ENCODE results near the gene TUSC2. TPM values are rescaled to one million over a fixed set of nuclear protein-coding genes. Genes with fewer than 3 reads are reported as not detected.

The TUSC2 gene
- total and polyA plus RNA-seq, 2 of the 8 experiments (the other 6 are each of a cell fraction or from before 2014, with no cell fraction given) = 33.3 to 65.4 TPM

- CTCF ChIA-PET (ENCODE audit: partially characterized antibody) = interaction anchor here (0.6 to 13.4 kb wide), 13 partner anchors 9 to 259 kb away, joined by 3 to 136 read pairs (median 5); partner anchors contain the start of gene ZMYND10
- Histone ChIP-seq H3K4me3 (ENCODE audit: extremely low read depth in 1 of 4, insufficient read depth in 2 of 4, low read depth in 3 of 4, low read length in 4 of 4) (no peak overlapping the region), H3K4ac (replicated peaks; ENCODE audit: insufficient read length, low read depth, low read length) (no peak overlapping the region), H2BK12ac (ENCODE audit: low read depth, low read length) (no peak overlapping the region), H3K79me1 (ENCODE audit: low read depth, low read length) (peaks cover 16% of the 10 kb centered on the region), H3K9ac (replicated peaks in 1 of 4; ENCODE audit: extremely low read depth in 1 of 4, low read depth in 3 of 4, low read length in 3 of 4) (no peak overlapping the region), H3K9me3 (ENCODE audit: insufficient read depth in 2 of 2, low read depth in 1 of 2, low read length in 1 of 2) (no peaks in the 10 kb centered on the region), H3K79me2 (ENCODE audit: control insufficient read depth in 1 of 2, insufficient read depth in 2 of 2, low read length in 2 of 2) (peaks cover 0 to 26% of the 10 kb centered on the region in 2 experiments; a peak in 2 of 4 replicates), H2AFZ (ENCODE audit: low read length) (no peak overlapping the region), H4K20me1 (replicated peaks in 1 of 2; ENCODE audit: control insufficient read depth in 1 of 2, insufficient read depth in 2 of 2, low read length in 2 of 2) (peaks cover 9 to 22% of the 10 kb centered on the region in 2 experiments), H2BK5ac (ENCODE audit: low read depth, low read length) (no peak overlapping the region), H3K23ac (ENCODE audit: insufficient read length) (no peak overlapping the region), H3K27ac (ENCODE audit: low read depth, low read length) (no peak overlapping the region), H4K5ac (ENCODE audit: insufficient read length, low read depth, low read length) (no peak overlapping the region), H3K27me3 (replicated peaks in 1 of 4; ENCODE audit: control insufficient read depth in 3 of 4, extremely low read depth in 1 of 4, insufficient read depth in 3 of 4, low read length in 3 of 4) (no peaks in the 10 kb centered on the region), H2BK20ac (ENCODE audit: low read length) (no peak overlapping the region), H4K8ac (ENCODE audit: extremely low read depth, insufficient read depth, low read length) (no peak overlapping the region; the same call in 1 of the 2 replicates), H3K4me2 (ENCODE audit: insufficient read depth in 1 of 2, low read depth in 2 of 2, low read length in 2 of 2) (peak overlapping the region in 1 of 2 experiments; percentile 72; a peak in 1 of 4 replicates), H3K56ac (replicated peaks; ENCODE audit: insufficient read length, low read depth, low read length) (no peak overlapping the region), H2BK120ac (replicated peaks; ENCODE audit: low read depth, low read length) (no peak overlapping the region), H3K4me1 (replicated peaks in 1 of 4; ENCODE audit: control insufficient read depth in 3 of 4, insufficient read depth in 4 of 4, low read length in 3 of 4) (peaks cover 0 to 20% (median 12%) of the 10 kb centered on the region in 4 experiments; a peak in 6 of 7 replicates), H4K91ac (replicated peaks; ENCODE audit: insufficient read length, low read length) (no peak overlapping the region), H3K18ac (ENCODE audit: extremely low read depth, low read length) (no peak overlapping the region), H3K36me3 (ENCODE audit: control insufficient read depth in 2 of 4, insufficient read depth in 4 of 4, low read length in 3 of 4) (peaks cover 3 to 10% (median 5%) of the 10 kb centered on the region in 4 experiments; a peak in 5 of 8 replicates), H2BK15ac (ENCODE audit: low read length) (no peak overlapping the region), H2AK5ac (ENCODE audit: low read depth, low read length) (no peak overlapping the region), H3K23me2 (ENCODE audit: low read depth, low read length) (peaks cover 12% of the 10 kb centered on the region; the same call in 1 of the 2 replicates), H3K14ac (ENCODE audit: insufficient read length) (no peak overlapping the region)
- peak; percentile 17 to 27; a peak in 2 of 4 replicates for TF ChIP-seq RAD21 (IDR thresholded peaks at IDR 0.05 in 1 of 2, conservative IDR thresholded peaks at IDR 0.05 in 1 of 2; ENCODE audit: low read depth in 2 of 2, low read length in 2 of 2)
- peak in 2 of 3 experiments; percentile 14 to 19; a peak in 1 of 4 replicates for TF ChIP-seq CTCF (IDR thresholded peaks at IDR 0.05; ENCODE audit: control extremely low read depth in 1 of 3, insufficient read depth in 1 of 3, low read depth in 1 of 3, low read length in 3 of 3)
- TF ChIP-seq RXRA (IDR thresholded peaks at IDR 0.05; ENCODE audit: insufficient read depth, low read depth, low read length) = no peak
- 89% methylated on average over 5 of the region's 5 CpGs; no CpG with 5 or more reads in 1 of the 2 experiments for WGBS, 2 experiments (ENCODE audit: extremely low coverage in 1 of 2, insufficient coverage in 1 of 2, insufficient read length in 1 of 2, insufficient replicate concordance in 2 of 2, low coverage in 1 of 2, low lambda C conversion rate in 2 of 2, missing lambda C conversion rate in 1 of 2)
- POLR2A ChIA-PET (ENCODE audit: partially characterized antibody) = interaction anchor here (1.0 to 3.3 kb wide), 7 partner anchors 9 to 275 kb away, joined by 3 to 16 read pairs (median 4); partner anchors contain the start of gene ZMYND10
- FAIRE-seq (no peak), DNase-seq (ENCODE audit: low read depth in 1 of 2, low spot score in 2 of 2) (peak in 1 of 2 experiments; percentile 42)
Measured at GRCh38 chr3:50355829-50356552, 28.0 kb upstream of the TUSC2 start.
